Type B pancreatic cell (in vitro differentiated cells): Measurements from ENCODE around the gene ADAMTSL3. TPM values are rescaled to one million over a fixed set of nuclear protein-coding genes. Genes with fewer than 3 reads are reported as not detected.
A peak's percentile ranks its signal among the peaks of the same experiment; 100 is the strongest.

Source experiments
- DNase-seq: peaks from one replicate; pipeline ENCODE4 v3.0.0; 2021; ENCODE audit warnings: mixed read lengths; ENCODE audit not compliant: unreplicated experiment; ENCODE audit errors: extremely low spot score
- H3K27ac Mint-ChIP-seq: 2 replicates; pipeline ENCODE4 v1.8.0; 2021; ENCODE audit warnings: mild to moderate bottlenecking, mixed read lengths
- H3K27me3 Mint-ChIP-seq: 2 replicates; pipeline ENCODE4 v1.8.0; 2021; ENCODE audit warnings: mixed read lengths
- H3K36me3 Mint-ChIP-seq: 2 replicates; pipeline ENCODE4 v1.8.0; 2021; ENCODE audit warnings: mixed read lengths
- H3K4me1 Mint-ChIP-seq: one replicate; pipeline ENCODE4 v1.8.0; 2021; ENCODE audit warnings: mixed read lengths; ENCODE audit not compliant: unreplicated experiment
- H3K4me3 Mint-ChIP-seq: 2 replicates; pipeline ENCODE4 v1.8.0; 2021; ENCODE audit warnings: mild to moderate bottlenecking, mixed read lengths
- H3K9me3 Mint-ChIP-seq: 2 replicates; pipeline ENCODE4 v1.8.0; 2021; ENCODE audit warnings: mixed read lengths
- CTCF ChIP-seq: fragments of 200-600 bp; sonication (generic); conservative IDR thresholded peaks from 2 replicates; pipeline ENCODE4 v1.5.0; 2021; ENCODE audit warnings: antibody characterized with exemption, mild to moderate bottlenecking
- total RNA-seq: library from RNA; stranded (reverse); gene quantifications from 2 replicates; pipeline ENCODE4 v1.2.1, GENCODE V29; 2021; ENCODE audit warnings: low replicate concordance

ADAMTSL3 gene
- total RNA-seq, 1 donor from 2014 or later: 1.9 TPM

DNA sequence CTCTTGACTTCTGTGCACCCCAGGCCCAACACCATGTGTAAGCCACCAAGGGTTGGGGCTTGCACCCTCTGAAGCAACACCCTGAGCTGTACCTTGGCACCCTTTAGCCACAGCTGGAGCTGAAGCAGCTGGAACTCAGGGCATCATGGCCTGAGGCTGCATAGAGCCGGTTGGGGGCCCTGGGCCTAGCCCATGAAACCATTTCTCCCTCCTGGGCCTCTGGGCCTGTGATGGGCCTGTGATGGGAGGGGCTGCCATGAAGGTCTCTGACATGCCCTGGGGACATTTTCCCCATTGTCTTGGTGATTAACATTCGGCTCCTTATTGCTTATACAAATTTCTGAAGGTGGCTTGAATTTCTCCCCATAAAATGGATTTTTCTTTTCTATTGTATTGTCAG lies 22.4 kb upstream of the ADAMTSL3 start:
- H3K9me3 Mint-ChIP-seq: no peaks in the 10 kb centered on the region
- H3K4me1 Mint-ChIP-seq: no peaks in the 10 kb centered on the region
- no peak overlapping the region for H3K27ac Mint-ChIP-seq
- H3K36me3 Mint-ChIP-seq: no peaks in the 10 kb centered on the region
- H3K27me3 Mint-ChIP-seq: peaks cover 16% of the 10 kb centered on the region
- H3K4me3 Mint-ChIP-seq: no peak overlapping the region
- DNase-seq: no peak
- TF ChIP-seq CTCF: no peak

DNA sequence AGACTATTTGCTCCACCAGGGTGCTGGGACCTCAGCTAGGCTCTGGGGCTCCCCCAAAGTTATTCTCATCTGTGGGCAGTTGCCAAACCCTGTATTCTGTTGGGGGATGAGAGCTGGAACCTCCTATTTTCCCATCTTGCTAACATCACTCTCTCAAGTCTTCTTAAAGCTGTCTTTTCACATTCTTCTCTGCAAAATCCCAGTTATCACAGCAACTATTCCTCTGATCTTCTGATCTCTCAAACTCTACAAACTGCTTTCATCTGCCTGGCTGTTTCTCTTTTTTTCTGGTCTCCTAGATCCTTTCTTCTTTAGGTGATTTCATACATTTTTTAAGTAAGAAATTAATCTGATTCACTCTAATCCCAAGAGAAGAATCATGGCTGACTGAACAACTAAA lies 10.7 kb upstream of the ADAMTSL3 start:
- Mint-ChIP-seq H3K9me3 (no peaks in the 10 kb centered on the region), H3K4me1 (no peaks in the 10 kb centered on the region), H3K36me3 (no peaks in the 10 kb centered on the region), H3K4me3 (no peak overlapping the region), H3K27me3 (peaks cover 45% of the 10 kb centered on the region), H3K27ac (no peak overlapping the region)
- no peak for TF ChIP-seq CTCF
- DNase-seq: no peak

DNA sequence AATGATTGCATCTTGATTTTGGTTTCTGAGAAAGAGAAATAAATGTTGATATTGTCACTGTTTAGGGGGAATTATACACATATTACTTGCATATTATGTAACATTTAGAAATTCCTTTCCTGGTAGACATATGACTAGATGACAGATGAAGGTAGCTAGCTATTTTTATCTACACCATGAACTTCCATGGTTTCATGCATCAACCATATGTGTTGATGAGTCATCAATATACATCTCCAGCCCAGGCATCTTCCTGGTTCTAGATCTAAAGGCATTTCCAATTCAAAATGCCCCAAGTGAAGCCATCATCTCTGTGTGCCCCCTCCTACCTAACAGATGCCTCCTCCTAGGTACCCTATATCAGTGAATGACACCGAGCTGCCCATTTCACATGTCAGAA lies 9.5 kb upstream of the ADAMTSL3 start:
- TF ChIP-seq CTCF: no peak
- no peak for DNase-seq
- no peaks in the 10 kb centered on the region for H3K4me1 Mint-ChIP-seq
- no peak overlapping the region for H3K27ac Mint-ChIP-seq
- peaks cover 52% of the 10 kb centered on the region for H3K27me3 Mint-ChIP-seq
- H3K36me3 Mint-ChIP-seq: no peaks in the 10 kb centered on the region
- H3K4me3 Mint-ChIP-seq: no peak overlapping the region
- no peaks in the 10 kb centered on the region for H3K9me3 Mint-ChIP-seq

GRCh38 chr15:83650831-83651230 lies 3.1 kb upstream of the ADAMTSL3 start:
- Mint-ChIP-seq H3K4me1 (no peaks in the 10 kb centered on the region), H3K9me3 (no peaks in the 10 kb centered on the region), H3K36me3 (no peaks in the 10 kb centered on the region), H3K4me3 (no peak overlapping the region), H3K27me3 (peaks cover 81% of the 10 kb centered on the region), H3K27ac (no peak overlapping the region)
- no peak for DNase-seq
- TF ChIP-seq CTCF: no peak

DNA sequence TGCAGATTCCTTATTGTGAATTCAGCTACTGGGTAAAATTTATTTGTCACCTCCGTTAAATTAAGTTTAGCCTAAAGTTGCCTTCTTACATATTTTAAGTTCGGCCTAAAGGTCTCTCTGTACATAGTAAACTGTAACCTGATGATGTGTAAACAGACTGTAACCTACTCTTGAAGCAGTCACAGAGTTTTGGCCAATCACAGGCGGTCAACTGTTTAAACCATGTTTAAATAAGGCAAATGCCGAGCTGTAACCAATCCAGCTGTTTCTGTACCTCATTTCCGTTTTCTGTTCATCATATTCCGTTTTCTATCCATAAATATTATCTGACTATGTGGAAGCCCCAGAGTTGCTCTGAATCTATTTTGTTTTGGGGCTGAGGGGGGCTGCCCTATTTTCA lies 2.4 kb upstream of the ADAMTSL3 start:
- H3K27me3 Mint-ChIP-seq: peaks cover 86% of the 10 kb centered on the region
- TF ChIP-seq CTCF: no peak
- no peaks in the 10 kb centered on the region for H3K4me1 Mint-ChIP-seq
- no peak overlapping the region for H3K27ac Mint-ChIP-seq
- H3K9me3 Mint-ChIP-seq: no peaks in the 10 kb centered on the region
- H3K4me3 Mint-ChIP-seq: no peak overlapping the region
- no peak for DNase-seq
- H3K36me3 Mint-ChIP-seq: no peaks in the 10 kb centered on the region

- Mint-ChIP-seq H3K27me3 (peaks cover 87% of the 10 kb centered on the region), H3K9me3 (no peaks in the 10 kb centered on the region), H3K27ac (no peak overlapping the region), H3K36me3 (no peaks in the 10 kb centered on the region), H3K4me1 (no peaks in the 10 kb centered on the region), H3K4me3 (peak overlapping the region; percentile 46)
- no peak for TF ChIP-seq CTCF
- DNase-seq: no peak
These were observed 1.2 kb upstream of the ADAMTSL3 start for GRCh38 chr15:83652626-83653204.
